ENCODE results near the gene QPCTL. TPM values are rescaled to one million over a fixed set of nuclear protein-coding genes. Genes with fewer than 3 reads are reported as not detected.

Gene QPCTL
- total RNA-seq, 1 experiment from 2014 or later: 20.9 TPM

Small RNA genes within 50 kb of the gene (small RNA-seq; reads per million reads assigned to genes)
- gene MIR642A (not detected), gene RN7SL836P (not detected)

Other genes with a start within 250 kb of the QPCTL start
- 0.30 and 0.53 TPM in 2 replicates for gene FOSB, start 224.7 kb upstream of the QPCTL start, total RNA-seq (2014; rRNA removed; shearing (Covaris generic))
- gene RTN2, start 195.6 kb upstream of the QPCTL start, total RNA-seq (2014; rRNA removed; shearing (Covaris generic)): 12.9 and 13.7 TPM in 2 replicates
- 0.34 and 2.9 TPM in 2 replicates for gene PPM1N, start 194.2 kb upstream of the QPCTL start, total RNA-seq (2014; rRNA removed; shearing (Covaris generic))
- 248 and 269 TPM in 2 replicates for gene VASP, start 185.2 kb upstream of the QPCTL start, total RNA-seq (2014; rRNA removed; shearing (Covaris generic))
- 12.4 and 14.3 TPM in 2 replicates for gene OPA3, start 107.9 kb upstream of the QPCTL start, total RNA-seq (2014; rRNA removed; shearing (Covaris generic))
- gene GPR4, start 90.5 kb upstream of the QPCTL start, total RNA-seq (2014; rRNA removed; shearing (Covaris generic)): 0.03 and 0.10 TPM in 2 replicates
- gene EML2, start 53.3 kb upstream of the QPCTL start, total RNA-seq (2014; rRNA removed; shearing (Covaris generic)): 18.8 and 28.4 TPM in 2 replicates
- 0.07 and 0.23 TPM in 2 replicates for gene GIPR, start 24.4 kb upstream of the QPCTL start, total RNA-seq (2014; rRNA removed; shearing (Covaris generic))
- 612 and 1,194 TPM in 2 replicates for gene SNRPD2, start 713 bp upstream of the QPCTL start, total RNA-seq (2014; rRNA removed; shearing (Covaris generic))
- 9.5 and 14.2 TPM in 2 replicates for gene FBXO46, start 38.2 kb downstream of the QPCTL start, total RNA-seq (2014; rRNA removed; shearing (Covaris generic))
- 0.07 and 0.37 TPM in 2 replicates for gene MEIOSIN, start 40.8 kb downstream of the QPCTL start, total RNA-seq (2014; rRNA removed; shearing (Covaris generic))
- gene SIX5, start 76.6 kb downstream of the QPCTL start, total RNA-seq (2014; rRNA removed; shearing (Covaris generic)): 7.7 and 10.2 TPM in 2 replicates
- 7.0 and 10.1 TPM in 2 replicates for gene DMPK, start 89.8 kb downstream of the QPCTL start, total RNA-seq (2014; rRNA removed; shearing (Covaris generic))
- 35.9 and 44.3 TPM in 2 replicates for gene DMWD, start 100.2 kb downstream of the QPCTL start, total RNA-seq (2014; rRNA removed; shearing (Covaris generic))
- gene RSPH6A, start 122.6 kb downstream of the QPCTL start, total RNA-seq (2014; rRNA removed; shearing (Covaris generic)): 0.13 TPM in 1 of 2 replicates, not detected in the other
- 73.4 and 89.3 TPM in 2 replicates for gene SYMPK, start 170.5 kb downstream of the QPCTL start, total RNA-seq (2014; rRNA removed; shearing (Covaris generic))
- 2.2 and 2.8 TPM in 2 replicates for gene FOXA3, start 171.7 kb downstream of the QPCTL start, total RNA-seq (2014; rRNA removed; shearing (Covaris generic))
- gene IRF2BP1, start 193.5 kb downstream of the QPCTL start, total RNA-seq (2014; rRNA removed; shearing (Covaris generic)): 57.1 and 57.4 TPM in 2 replicates
- 2.2 and 4.4 TPM in 2 replicates for gene MYPOP, start 209.9 kb downstream of the QPCTL start, total RNA-seq (2014; rRNA removed; shearing (Covaris generic))
- not detected in 2 replicates for gene NANOS2, start 222.1 kb downstream of the QPCTL start, total RNA-seq (2014; rRNA removed; shearing (Covaris generic))

Measured in HT1080 (cell line).